ENCODE data around the gene KCTD5.

The KCTD5 gene

GRCh38 chr16:2745116-2745890 is 63.0 kb downstream of the KCTD5 start:
- H3K4me1 Mint-ChIP-seq (ENCODE audit: low read depth): peaks cover 7% of the 10 kb centered on the region
- no peak overlapping the region for H3K4me3 Mint-ChIP-seq
- no peaks in the 10 kb centered on the region for H3K9me3 Mint-ChIP-seq
- DNase-seq (ENCODE audit: low spot score): no peak
- no peak overlapping the region for H3K27ac Mint-ChIP-seq
- no peaks in the 10 kb centered on the region for H3K36me3 Mint-ChIP-seq (ENCODE audit: low read depth)
- H3K27me3 Mint-ChIP-seq (ENCODE audit: low read depth): no peaks in the 10 kb centered on the region

GRCh38 chr16:2745961-2746360 is 63.6 kb downstream of the KCTD5 start:
- H3K36me3 Mint-ChIP-seq (ENCODE audit: low read depth): no peaks in the 10 kb centered on the region
- H3K27ac Mint-ChIP-seq: no peak overlapping the region
- H3K4me1 Mint-ChIP-seq (ENCODE audit: low read depth): peaks cover 8% of the 10 kb centered on the region
- DNase-seq (ENCODE audit: low spot score): no peak
- no peak overlapping the region for H3K4me3 Mint-ChIP-seq
- H3K9me3 Mint-ChIP-seq: no peaks in the 10 kb centered on the region
- H3K27me3 Mint-ChIP-seq (ENCODE audit: low read depth): no peaks in the 10 kb centered on the region

- Mint-ChIP-seq H3K27me3 (ENCODE audit: low read depth) (no peaks in the 10 kb centered on the region), H3K9me3 (no peaks in the 10 kb centered on the region), H3K27ac (no peak overlapping the region), H3K4me1 (ENCODE audit: low read depth) (peaks cover 18% of the 10 kb centered on the region), H3K36me3 (ENCODE audit: low read depth) (peaks cover 12% of the 10 kb centered on the region), H3K4me3 (no peak overlapping the region)
- no peak for DNase-seq (ENCODE audit: low spot score)
These were observed 66.6 kb downstream of the KCTD5 start for GRCh38 chr16:2748757-2749455.

GRCh38 chr16:2749476-2749875 is 67.2 kb downstream of the KCTD5 start:
- no peak overlapping the region for H3K4me3 Mint-ChIP-seq
- no peak for DNase-seq (ENCODE audit: low spot score)
- H3K36me3 Mint-ChIP-seq (ENCODE audit: low read depth): peaks cover 18% of the 10 kb centered on the region
- H3K9me3 Mint-ChIP-seq: no peaks in the 10 kb centered on the region
- peaks cover 23% of the 10 kb centered on the region for H3K4me1 Mint-ChIP-seq (ENCODE audit: low read depth)
- no peak overlapping the region for H3K27ac Mint-ChIP-seq
- no peaks in the 10 kb centered on the region for H3K27me3 Mint-ChIP-seq (ENCODE audit: low read depth)

- DNase-seq (ENCODE audit: low spot score): no peak
- Mint-ChIP-seq H3K27me3 (ENCODE audit: low read depth) (no peaks in the 10 kb centered on the region), H3K9me3 (no peaks in the 10 kb centered on the region), H3K4me1 (ENCODE audit: low read depth) (peaks cover 28% of the 10 kb centered on the region), H3K27ac (peak overlapping the region; percentile 24), H3K4me3 (peak overlapping the region; percentile 89), H3K36me3 (ENCODE audit: low read depth) (peaks cover 21% of the 10 kb centered on the region)
These were observed 67.6 kb downstream of the KCTD5 start for GRCh38 chr16:2749936-2750335.

- DNase-seq (ENCODE audit: low spot score): no peak
- Mint-ChIP-seq H3K4me1 (ENCODE audit: low read depth) (peaks cover 42% of the 10 kb centered on the region), H3K27ac (peak overlapping the region; percentile 97), H3K27me3 (ENCODE audit: low read depth) (no peaks in the 10 kb centered on the region), H3K9me3 (no peaks in the 10 kb centered on the region), H3K4me3 (peak overlapping the region; percentile 89), H3K36me3 (ENCODE audit: low read depth) (peaks cover 36% of the 10 kb centered on the region)
These were observed 69.3 kb downstream of the KCTD5 start for GRCh38 chr16:2751577-2752034.

GRCh38 chr16:2752035-2752849 is 69.9 kb downstream of the KCTD5 start, which contains the start of gene SRRM2:
Gene SRRM2, plus strand, starts transcription at chr16:2752638. Its CDS starts 3,727 bp downstream, at chr16:2756365.
- Mint-ChIP-seq H3K9me3 (no peaks in the 10 kb centered on the region), H3K27me3 (ENCODE audit: low read depth) (no peaks in the 10 kb centered on the region), H3K36me3 (ENCODE audit: low read depth) (peaks cover 42% of the 10 kb centered on the region), H3K4me3 (peak within 1 kb of the TSS; percentile 92), H3K4me1 (ENCODE audit: low read depth) (peaks cover 44% of the 10 kb centered on the region), H3K27ac (peak within 1 kb of the TSS; percentile 97)
- DNase-seq (ENCODE audit: low spot score): peak; percentile 96

- Mint-ChIP-seq H3K4me3 (peak overlapping the region; percentile 92), H3K27ac (peak overlapping the region; percentile 97), H3K4me1 (ENCODE audit: low read depth) (peaks cover 44% of the 10 kb centered on the region), H3K36me3 (ENCODE audit: low read depth) (peaks cover 50% of the 10 kb centered on the region), H3K27me3 (ENCODE audit: low read depth) (no peaks in the 10 kb centered on the region), H3K9me3 (no peaks in the 10 kb centered on the region)
- no peak for DNase-seq (ENCODE audit: low spot score)
These were observed 70.8 kb downstream of the KCTD5 start for GRCh38 chr16:2752850-2753732.

- no peaks in the 10 kb centered on the region for H3K9me3 Mint-ChIP-seq
These were observed 71.4 kb downstream of the KCTD5 start for GRCh38 chr16:2753733-2754020.

GRCh38 chr16:2755158-2755557 is 72.8 kb downstream of the KCTD5 start:
- Mint-ChIP-seq H3K36me3 (ENCODE audit: low read depth) (peaks cover 68% of the 10 kb centered on the region), H3K4me3 (peak overlapping the region; percentile 92), H3K27me3 (ENCODE audit: low read depth) (no peaks in the 10 kb centered on the region), H3K27ac (peak overlapping the region; percentile 89), H3K4me1 (ENCODE audit: low read depth) (peaks cover 49% of the 10 kb centered on the region), H3K9me3 (no peaks in the 10 kb centered on the region)
- DNase-seq (ENCODE audit: low spot score): no peak

More at GRCh38 chr16:2753733-2754020, 71.4 kb downstream of the KCTD5 start:
- H3K27ac Mint-ChIP-seq: peak overlapping the region; percentile 89
- H3K4me1 Mint-ChIP-seq (ENCODE audit: low read depth): peaks cover 47% of the 10 kb centered on the region
- no peaks in the 10 kb centered on the region for H3K27me3 Mint-ChIP-seq (ENCODE audit: low read depth)
- H3K4me3 Mint-ChIP-seq: peak overlapping the region; percentile 92
- peaks cover 55% of the 10 kb centered on the region for H3K36me3 Mint-ChIP-seq (ENCODE audit: low read depth)
- DNase-seq (ENCODE audit: low spot score): no peak

GRCh38 chr16:2756288-2757015 is 74.1 kb downstream of the KCTD5 start:
- H3K4me3 Mint-ChIP-seq: no peak overlapping the region
- H3K27me3 Mint-ChIP-seq (ENCODE audit: low read depth): no peaks in the 10 kb centered on the region
- peak overlapping the region; percentile 26 for H3K27ac Mint-ChIP-seq
- H3K4me1 Mint-ChIP-seq (ENCODE audit: low read depth): peaks cover 41% of the 10 kb centered on the region
- peaks cover 78% of the 10 kb centered on the region for H3K36me3 Mint-ChIP-seq (ENCODE audit: low read depth)
- DNase-seq (ENCODE audit: low spot score): no peak
- no peaks in the 10 kb centered on the region for H3K9me3 Mint-ChIP-seq

- Mint-ChIP-seq H3K4me3 (no peak overlapping the region), H3K9me3 (no peaks in the 10 kb centered on the region), H3K36me3 (ENCODE audit: low read depth) (peaks cover 84% of the 10 kb centered on the region), H3K4me1 (ENCODE audit: low read depth) (peaks cover 37% of the 10 kb centered on the region), H3K27me3 (ENCODE audit: low read depth) (no peaks in the 10 kb centered on the region), H3K27ac (no peak overlapping the region)
- no peak for DNase-seq (ENCODE audit: low spot score)
These were observed 75.0 kb downstream of the KCTD5 start for GRCh38 chr16:2757344-2757743.

All from T-helper 2 cell treated with Interferon-gamma antibody and Interleukin-4, amounts not matched to agents 5 μg/mL and 100 μg/mL, for 36 hours (primary cell).